Suprapubic skin (tissue), 3 donors: ENCODE measurements around the gene MAPK11.

Experiments used
- CTCF ChIP-seq, 2 donors: fragments of 200-600 bp in 1 of 2; fragments of 450-650 bp in 1 of 2; sonication (generic) in 1 of 2; IDR thresholded peaks; one replicate each; pipeline ENCODE4 v1.5.1; 2016 to 2019; ENCODE audit warnings: antibody characterized with exemption in 2 of 2, mild to moderate bottlenecking in 1 of 2, moderate library complexity in 1 of 2
- POLR2A ChIP-seq, 2 donors: fragments of 450-650 bp; IDR thresholded peaks; one replicate each; pipeline ENCODE4 v1.6.1; 2017; ENCODE audit warnings: antibody characterized with exemption in 2 of 2, mild to moderate bottlenecking in 2 of 2, moderate library complexity in 2 of 2

- TF ChIP-seq CTCF (IDR thresholded peaks at IDR 0.05) = no peak
- TF ChIP-seq POLR2A (IDR thresholded peaks at IDR 0.05) = no peak
Measured at GRCh38 chr22:50308597-50308935, 38.4 kb upstream of the MAPK11 start.
